GM18868 (cell line): ENCODE data around the gene MPP1.

Experiments
- ATAC-seq: cut with Tn5 transposase; IDR thresholded peaks from one replicate; pipeline ENCODE4 v1.9.1; 2021; ENCODE audit warnings: mild to moderate bottlenecking, moderate library complexity; ENCODE audit not compliant: unreplicated experiment

The MPP1 gene

DNA sequence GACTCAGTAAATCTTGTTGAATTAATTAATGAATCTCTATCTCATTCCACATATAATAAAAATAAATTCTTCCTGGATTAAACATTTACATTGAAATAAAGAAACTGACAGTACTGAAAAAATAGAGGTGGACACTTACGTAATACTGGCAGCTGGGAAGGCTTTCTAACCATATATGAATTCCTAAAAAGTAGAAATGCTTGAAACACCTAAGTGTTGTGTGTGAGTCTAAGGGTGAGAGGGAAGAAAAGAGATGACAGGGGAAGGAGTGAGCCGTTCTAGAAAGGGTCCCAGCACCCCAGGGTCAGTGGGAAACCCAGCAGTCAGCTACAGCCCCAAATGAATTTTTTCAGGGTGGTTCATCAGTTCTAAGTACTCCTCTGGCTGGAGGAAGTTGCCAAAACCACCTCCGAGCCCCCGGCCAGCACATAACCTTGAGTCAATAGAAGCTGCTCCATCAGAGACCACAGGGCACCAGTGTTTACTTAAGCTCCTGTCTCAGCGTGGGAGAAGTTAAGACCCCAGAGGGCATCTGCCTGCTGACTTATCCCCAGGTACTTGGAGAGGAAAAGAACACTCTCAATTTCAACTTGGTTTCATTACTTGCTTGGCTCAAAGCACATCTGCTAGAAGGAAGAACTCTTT lies 72.7 kb downstream of the MPP1 start:
- ATAC-seq: no peak

DNA sequence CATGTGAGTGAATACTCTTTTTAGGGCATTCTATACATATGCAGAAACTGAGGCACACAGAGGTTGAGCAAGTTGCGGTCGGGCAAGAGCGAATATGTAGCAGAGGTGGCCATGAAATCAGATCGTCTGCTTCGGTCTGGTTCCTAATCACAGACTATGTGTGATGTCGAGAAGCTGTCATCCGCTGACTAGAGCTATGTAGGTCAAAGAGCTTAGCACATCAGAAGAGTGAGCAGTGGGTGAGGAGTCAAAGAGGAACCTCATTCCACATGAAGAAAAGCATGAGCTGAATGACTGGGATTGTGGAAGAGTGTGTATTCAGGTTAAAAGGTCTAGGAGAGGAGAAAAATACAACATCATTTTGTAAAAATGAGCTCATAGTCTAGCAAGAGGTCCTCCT lies 73.4 kb downstream of the MPP1 start:
- no peak for ATAC-seq

DNA sequence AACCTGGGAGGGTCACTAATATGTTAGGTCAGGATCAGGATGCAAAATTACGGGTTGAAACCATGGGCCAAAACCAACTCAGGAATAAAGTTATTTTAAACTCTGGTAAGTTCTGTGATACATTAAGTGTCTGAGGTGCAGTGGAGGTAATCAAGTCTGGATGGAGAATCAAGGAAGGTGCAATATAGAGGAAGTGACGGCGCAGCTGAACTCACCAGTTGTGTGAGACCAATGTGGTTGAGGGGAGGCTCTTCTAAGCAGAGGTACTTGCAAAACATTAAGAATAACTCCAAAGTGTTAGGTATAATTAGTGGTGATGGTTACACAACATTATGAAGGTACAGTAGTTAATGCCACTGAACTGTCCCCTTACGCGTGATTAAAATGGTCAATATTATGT lies 74.1 kb downstream of the MPP1 start:
- no peak for ATAC-seq

DNA sequence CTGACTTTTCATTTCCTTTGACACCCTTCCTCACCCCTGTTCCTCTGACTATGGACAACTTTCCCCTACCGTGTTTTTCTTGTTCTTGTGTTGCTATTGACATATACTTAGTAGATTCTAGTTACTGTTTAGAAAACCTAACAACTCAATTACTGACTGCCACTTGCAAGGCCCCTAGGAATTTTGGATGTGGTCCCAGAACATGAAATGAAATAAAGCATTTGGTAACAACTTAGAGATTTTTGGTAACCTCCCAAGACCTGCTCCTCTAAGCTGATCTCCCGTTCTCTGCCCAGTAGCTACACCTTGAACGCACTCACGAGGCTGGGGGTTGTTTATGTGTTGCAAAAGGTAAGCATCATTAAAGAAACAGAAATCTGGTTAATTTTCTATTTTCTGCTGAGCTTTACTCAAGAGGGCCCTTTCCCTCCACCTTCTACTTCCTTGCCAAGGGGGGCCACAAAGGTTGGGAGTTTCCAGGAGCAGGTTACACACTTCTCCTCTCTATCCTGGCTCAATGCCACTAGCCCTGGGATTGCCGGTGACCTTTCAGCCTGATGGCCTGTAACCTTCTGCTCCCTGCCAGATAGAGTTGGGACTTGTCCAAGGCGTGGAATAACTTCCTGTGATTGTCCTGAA lies 74.9 kb downstream of the MPP1 start:
- no peak for ATAC-seq

DNA sequence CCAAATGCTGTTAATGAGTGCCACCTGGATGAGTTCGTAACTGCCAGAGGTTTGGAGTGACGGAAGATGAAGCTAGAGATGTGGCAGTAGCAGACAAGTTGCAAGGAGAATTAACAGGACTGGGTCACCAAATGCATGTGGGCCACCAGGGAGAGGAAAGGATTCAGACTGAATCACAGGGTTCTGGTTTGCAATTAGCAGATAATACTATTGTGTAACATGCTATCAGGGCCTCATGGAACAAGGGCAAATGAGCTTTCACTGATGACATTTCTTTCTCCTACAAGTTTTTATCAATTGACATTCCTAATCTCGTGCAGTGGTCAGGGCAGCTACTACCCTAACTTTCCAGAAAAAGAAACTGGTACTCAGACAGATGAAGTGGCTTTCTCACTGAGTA lies 75.8 kb downstream of the MPP1 start:
- ATAC-seq: no peak
